ENCODE results near the gene KHDRBS2.

DNA sequence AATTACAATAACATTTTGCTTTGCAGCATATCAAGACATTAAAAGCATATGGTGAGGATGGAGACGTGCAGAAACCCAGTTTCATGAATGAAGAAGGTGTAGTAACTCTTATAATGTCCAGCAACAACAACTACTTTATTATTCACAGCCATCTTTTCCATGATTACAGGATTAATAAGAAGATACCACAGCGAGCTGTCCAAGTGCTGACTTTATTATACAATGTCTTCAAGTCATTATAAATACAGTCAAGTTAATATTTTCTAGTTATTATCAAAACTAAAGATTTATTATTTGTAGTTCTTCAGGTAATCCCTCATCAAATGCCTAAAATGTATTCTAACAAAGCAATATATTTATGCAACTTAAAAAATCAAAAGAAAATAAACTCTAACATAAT, 2.5 kb upstream of the KHDRBS2 start:
- TF ChIP-seq POLR2A (IDR thresholded peaks at IDR 0.05), result no peak
- TF ChIP-seq, protein P1, sequence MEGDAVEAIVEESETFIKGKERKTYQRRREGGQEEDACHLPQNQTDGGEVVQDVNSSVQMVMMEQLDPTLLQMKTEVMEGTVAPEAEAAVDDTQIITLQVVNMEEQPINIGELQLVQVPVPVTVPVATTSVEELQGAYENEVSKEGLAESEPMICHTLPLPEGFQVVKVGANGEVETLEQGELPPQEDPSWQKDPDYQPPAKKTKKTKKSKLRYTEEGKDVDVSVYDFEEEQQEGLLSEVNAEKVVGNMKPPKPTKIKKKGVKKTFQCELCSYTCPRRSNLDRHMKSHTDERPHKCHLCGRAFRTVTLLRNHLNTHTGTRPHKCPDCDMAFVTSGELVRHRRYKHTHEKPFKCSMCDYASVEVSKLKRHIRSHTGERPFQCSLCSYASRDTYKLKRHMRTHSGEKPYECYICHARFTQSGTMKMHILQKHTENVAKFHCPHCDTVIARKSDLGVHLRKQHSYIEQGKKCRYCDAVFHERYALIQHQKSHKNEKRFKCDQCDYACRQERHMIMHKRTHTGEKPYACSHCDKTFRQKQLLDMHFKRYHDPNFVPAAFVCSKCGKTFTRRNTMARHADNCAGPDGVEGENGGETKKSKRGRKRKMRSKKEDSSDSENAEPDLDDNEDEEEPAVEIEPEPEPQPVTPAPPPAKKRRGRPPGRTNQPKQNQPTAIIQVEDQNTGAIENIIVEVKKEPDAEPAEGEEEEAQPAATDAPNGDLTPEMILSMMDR (IDR thresholded peaks at IDR 0.05), result no peak
